Esophagus muscularis mucosa (tissue), 3 donors: ENCODE results near the gene CNNM4.

Source experiments
- POLR2A ChIP-seq: fragments of 450-650 bp; IDR thresholded peaks from one replicate; pipeline ENCODE4 v1.6.1; 2017; ENCODE audit warnings: antibody characterized with exemption, moderate library complexity, mild to moderate bottlenecking, low read depth
- POLR2AphosphoS5 ChIP-seq, 2 donors: sonication (generic); formaldehyde crosslinking; IDR thresholded peaks; one replicate each; pipeline ENCODE4 v1.6.1; 2017; ENCODE audit warnings: antibody characterized with exemption in 2 of 2
- TF ChIP-seq, protein P1 (sequence below), 3 experiments: fragments of 200-600 bp in 2 of 3; fragments of 450-650 bp in 1 of 3; sonication (generic) in 2 of 3; IDR thresholded peaks; one replicate each; pipeline ENCODE4 v1.5.1; 2017 to 2019; ENCODE audit warnings: antibody characterized with exemption in 3 of 3, mild to moderate bottlenecking in 2 of 3, moderate library complexity in 1 of 3

DNA sequence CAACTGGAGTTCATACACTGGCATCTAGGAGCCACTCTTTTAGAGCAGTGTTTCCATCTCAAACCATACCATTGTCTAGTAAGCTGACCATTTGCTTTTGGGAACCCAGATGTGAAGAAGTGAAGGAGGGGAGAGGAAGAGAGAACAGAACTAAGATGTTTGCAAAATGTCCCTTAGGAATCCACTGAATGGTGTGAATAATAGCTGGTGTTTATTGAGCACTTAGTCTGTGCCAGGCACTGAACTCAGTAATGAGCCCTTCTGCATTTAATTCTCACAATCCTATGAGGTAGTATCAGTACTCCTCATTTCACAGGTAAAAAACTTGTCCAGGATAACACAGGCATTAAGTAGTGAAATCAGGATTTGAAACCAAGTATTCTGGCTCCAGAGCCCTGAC, 44.3 kb upstream of the CNNM4 start:
- TF ChIP-seq, protein P1, sequence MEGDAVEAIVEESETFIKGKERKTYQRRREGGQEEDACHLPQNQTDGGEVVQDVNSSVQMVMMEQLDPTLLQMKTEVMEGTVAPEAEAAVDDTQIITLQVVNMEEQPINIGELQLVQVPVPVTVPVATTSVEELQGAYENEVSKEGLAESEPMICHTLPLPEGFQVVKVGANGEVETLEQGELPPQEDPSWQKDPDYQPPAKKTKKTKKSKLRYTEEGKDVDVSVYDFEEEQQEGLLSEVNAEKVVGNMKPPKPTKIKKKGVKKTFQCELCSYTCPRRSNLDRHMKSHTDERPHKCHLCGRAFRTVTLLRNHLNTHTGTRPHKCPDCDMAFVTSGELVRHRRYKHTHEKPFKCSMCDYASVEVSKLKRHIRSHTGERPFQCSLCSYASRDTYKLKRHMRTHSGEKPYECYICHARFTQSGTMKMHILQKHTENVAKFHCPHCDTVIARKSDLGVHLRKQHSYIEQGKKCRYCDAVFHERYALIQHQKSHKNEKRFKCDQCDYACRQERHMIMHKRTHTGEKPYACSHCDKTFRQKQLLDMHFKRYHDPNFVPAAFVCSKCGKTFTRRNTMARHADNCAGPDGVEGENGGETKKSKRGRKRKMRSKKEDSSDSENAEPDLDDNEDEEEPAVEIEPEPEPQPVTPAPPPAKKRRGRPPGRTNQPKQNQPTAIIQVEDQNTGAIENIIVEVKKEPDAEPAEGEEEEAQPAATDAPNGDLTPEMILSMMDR (IDR thresholded peaks at IDR 0.05) = no peak
- TF ChIP-seq POLR2A (no peak), POLR2AphosphoS5 (IDR thresholded peaks at IDR 0.05) (no peak)
